ENCODE data around the gene DRC1. TPM values are rescaled to one million over a fixed set of nuclear protein-coding genes. Genes with fewer than 3 reads are reported as not detected.
A peak's percentile ranks its signal among the peaks of the same experiment; 100 is the strongest.

DRC1 gene
- total RNA-seq, 1 donor from 2014 or later, result not detected

- no peak for DNase-seq
Measured at GRCh38 chr2:26399771-26400376, 1.8 kb upstream of the DRC1 start.

GRCh38 chr2:26400723-26401122 is 997 bp upstream of the DRC1 start:
- no peak for DNase-seq

DNA sequence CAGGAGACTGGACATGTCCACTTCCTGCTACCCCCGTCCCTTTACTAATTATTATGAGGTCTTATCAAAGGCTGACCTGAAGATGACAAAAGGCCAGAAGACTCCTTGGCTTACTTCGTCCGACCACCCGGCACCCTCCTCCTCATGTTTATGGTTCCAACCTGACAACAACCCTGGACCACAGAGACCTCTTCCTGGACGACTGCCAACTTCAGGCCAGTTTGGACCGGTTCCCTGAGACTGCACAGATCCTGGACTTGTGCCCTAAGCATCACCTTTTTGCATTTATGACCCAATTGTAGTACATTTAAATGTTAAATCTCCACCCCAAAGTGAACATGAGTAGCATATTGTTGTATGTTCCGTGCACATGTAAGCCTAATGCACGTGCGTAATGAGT is 5.8 kb downstream of the DRC1 start:
- no peak for DNase-seq

DNA sequence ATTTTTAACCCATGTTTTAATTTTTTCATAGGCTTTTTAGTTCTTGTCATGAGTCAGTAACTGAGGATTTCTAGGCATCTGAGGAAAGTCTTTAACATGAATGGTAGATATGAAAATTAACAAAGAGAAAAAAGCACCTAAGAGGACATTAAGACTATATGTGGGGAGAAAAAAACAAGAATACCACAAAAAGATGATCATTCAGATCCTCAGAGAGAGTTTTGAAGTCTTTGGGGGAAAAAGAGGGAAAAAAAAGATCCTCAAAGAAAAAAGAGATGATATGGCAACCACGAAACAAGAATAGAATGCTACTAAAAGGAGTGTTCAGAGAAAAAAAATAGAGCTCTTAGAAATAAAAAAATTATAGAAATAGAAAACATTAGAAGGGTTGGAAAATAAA is 8.1 kb downstream of the DRC1 start:
- DNase-seq, result no peak

DNA sequence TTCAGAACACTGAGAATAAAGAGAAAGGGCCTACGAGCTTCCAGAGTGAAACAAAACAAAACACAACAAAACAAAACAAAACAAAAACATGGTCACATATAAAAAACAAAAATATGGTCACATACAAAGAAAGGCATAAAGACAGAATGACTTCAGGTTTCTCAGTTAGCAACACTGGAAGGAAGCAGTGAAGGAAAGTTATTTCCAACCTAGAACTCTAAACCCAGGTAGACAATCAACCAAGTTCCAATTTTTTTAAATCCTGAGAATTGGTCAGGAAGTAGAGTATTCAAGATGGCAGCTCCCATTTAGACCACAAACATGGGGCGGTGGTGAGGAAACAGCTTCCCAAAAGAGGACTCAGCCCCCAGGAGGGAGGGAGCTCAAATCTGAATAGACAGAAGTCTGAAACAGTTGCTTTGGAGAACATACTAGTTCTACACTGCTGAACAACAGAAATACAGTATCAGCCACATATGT is 9.1 kb downstream of the DRC1 start:
- DNase-seq, result no peak

DNA sequence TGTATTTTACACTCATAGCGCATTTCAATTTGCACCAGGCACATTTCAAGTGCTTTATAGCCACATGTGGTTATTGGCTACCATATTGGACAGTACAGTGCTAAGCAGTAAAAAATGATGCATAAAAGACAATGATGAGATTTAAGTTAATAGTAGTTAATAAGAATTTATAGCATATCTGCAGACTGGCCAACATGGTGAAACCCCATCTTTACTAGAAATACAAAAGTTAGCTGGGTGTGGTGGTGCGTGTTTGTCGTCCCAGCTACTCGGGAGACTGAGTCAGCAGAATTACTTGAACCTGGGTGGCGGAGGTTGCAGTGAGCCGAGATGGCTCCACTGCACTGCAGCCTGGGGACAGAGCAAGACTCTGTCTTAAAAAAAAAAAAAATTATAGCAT is 9.7 kb downstream of the DRC1 start:
- no peak for DNase-seq

GRCh38 chr2:26412091-26412673 is 10.5 kb downstream of the DRC1 start:
- DNase-seq, result no peak

- no peak for DNase-seq
Measured at GRCh38 chr2:26414311-26414710, 12.6 kb downstream of the DRC1 start.

- no peak for DNase-seq
Measured at GRCh38 chr2:26421961-26422360, 20.2 kb downstream of the DRC1 start.

DNA sequence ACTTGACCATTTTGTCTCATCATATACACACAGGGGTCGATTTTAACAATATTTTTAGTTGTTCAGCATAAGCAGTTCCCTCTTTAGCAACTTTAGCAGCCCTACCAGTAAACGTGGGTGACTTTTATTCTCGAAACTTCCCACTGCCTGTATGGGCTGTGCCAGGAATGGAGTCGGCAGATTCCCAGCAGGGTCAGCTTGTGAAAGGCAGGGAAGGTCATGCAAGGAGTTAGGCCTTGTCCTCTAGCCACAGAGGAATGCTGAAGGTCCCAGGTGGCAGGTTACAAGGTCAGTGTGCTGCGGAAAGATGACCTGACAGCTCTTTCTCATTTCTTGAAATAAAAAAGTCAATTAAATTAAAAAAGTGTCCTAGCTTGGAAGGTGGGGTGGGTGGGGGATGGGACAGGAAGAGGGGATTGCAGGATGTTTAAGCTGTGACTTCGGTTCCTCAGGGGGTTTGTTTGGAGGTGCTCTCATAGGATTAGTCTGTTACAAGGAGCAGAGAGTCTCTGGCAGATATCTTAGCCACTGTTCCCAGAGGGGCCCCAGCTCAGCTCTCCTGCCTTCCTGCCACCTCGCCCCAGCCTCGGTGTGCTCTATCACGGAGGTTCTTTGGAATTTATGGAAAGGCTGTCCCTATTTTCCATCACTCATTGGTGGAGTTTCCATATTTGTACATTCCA is 21.4 kb downstream of the DRC1 start:
- DNase-seq, result no peak

DNA sequence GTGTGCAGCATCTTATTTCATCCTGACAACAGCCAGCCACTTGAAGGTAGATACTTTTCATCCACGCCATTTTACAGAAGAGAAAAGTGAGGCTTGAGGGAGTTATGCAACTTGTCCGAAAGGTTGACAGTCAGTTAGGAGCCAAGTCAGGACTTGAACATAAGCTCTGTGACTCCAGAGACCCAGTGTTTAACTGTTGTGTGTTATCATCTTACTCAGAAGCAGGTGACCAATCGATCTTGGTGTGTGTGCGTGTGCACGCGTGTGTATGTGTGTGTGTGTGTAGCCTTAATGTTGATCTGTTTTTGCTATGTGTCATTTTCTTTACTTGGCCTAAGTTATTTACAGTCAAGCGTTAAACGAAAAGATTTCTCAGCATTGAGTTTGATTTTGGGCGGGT is 22.0 kb downstream of the DRC1 start:
- no peak for DNase-seq

DNA sequence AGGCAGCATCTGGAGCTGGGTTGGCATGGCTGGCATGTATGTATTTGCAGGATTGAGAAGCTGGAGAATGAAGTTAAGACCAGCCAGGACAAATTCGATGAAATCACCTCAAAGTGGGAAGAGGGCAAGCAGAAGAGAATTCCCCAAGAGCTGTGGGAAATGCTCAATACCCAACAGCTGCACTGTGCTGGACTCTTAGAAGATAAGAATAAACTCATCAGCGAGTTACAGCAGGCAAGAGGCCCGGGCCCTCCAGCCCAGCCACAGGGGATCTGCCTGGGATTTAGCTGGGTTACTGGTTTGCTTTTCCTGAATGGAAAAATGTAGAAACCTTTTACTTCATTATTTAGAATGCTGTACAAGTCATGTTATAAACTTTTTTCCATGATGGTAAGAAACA is 22.5 kb downstream of the DRC1 start:
- DNase-seq, result peak; percentile 26

DNA sequence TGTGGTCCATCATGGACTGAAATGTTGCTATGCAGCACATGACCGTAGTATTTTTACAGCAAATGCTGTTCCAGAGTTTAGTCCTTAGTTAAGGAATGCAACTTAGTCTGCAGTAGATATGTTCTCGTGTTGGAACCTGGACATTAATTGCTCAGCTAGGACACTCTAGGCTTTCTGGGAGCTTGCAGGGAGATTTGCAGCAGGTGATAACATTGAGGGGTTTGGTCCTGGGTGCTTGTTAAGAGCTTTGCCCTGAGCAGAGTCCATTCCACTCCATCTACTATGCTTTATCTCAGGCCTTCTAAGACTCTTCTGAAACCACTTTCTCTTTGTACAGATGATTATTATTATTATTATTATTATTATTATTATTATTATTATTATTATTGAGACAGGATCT is 27.1 kb downstream of the DRC1 start:
- no peak for DNase-seq

DNA sequence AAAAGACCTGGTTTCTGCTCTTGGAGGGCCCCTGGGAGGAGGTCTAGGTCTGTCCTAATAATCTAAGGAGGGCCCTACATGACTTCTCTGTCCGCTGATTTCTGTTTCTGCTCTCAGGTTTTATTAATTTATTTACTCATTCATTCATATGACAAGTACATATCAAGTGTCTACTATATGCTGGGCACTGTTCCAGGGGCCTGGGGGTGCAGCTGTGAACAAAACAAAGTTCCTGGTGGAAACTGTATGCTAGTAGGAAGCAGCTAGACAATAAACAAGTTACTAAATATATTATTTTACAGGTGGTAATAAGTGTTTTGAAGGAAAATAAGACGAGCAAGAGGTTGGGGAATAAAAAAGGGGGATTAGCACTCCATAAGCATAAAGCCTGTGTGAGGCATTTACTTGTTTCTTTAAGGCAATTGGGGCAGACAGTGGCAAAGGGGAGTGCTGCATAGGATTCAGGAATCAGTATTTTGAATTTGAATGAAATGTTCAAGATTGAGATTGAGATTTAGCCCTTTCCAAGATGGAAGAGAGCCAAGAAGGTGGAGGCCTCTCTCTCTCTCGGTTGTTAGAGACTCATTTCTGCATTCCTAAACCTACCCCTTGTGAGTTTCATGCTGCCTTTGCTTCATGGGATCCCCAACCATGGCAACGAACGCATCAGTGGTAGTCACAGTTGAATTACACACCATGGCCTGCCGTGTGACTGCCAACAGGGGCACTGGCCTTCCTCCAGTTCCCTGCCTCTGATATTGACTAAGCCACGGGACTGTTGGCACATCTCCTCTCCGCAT is 28.3 kb downstream of the DRC1 start:
- peak; percentile 74 for DNase-seq

- DNase-seq, result no peak
Measured at GRCh38 chr2:26430826-26431225, 29.1 kb downstream of the DRC1 start.

DNA sequence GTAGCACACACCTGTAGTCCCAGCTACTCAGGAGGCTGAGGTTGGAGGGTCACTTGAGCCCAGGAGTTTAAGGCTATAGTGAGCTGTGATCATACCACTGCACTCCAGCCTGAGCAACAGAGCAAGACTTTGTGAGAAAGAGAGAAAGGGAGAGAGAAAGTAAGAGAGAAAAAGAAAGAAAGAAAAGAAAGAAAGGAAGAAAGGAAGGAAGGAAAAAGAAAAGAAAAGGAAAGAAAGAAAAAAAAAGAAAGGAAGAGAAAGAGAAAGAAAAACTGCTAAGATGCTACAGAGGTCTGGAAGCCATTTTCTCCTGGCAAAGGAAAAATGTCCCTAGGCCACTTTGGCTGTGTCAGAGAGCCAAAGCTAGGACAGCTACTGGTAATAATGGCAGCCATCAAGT is 30.6 kb downstream of the DRC1 start:
- no peak for DNase-seq

DNA sequence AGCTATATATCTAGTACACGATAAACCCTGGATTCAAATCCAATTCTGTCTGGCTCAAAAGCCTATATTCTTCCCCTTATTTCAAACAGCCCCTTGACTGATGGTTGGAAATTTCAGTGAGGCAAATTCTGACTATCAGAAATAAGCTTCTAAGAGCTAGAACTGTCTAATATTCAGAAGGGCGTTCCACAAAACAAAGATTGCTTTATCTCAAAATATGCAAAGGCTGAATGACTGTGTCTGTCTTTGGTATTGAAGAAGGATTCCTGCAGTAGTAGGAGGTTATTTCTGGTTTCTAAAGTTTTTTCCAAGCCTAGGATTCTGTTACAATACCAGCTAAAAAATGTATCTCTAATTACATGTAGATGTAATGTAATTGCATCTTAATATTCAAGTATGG is 31.1 kb downstream of the DRC1 start:
- DNase-seq, result no peak

DNA sequence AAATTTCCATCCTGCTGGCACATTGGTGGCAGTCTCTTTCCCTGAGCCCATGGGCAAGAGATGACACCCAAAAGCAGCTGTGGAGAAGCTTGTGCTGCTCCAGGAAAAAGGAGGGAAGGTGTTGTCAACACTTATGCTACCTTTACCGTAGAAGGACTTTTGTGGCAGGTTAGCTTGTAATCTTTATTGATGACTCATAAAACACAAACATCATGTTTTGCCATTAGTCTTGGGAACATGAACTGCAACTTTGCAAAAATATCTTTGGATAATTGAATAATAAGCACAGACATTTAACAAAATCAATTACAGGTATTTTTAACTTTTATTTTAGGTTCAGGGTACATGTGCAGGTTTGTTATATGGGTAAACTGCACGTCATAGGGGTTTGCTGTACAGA is 33.4 kb downstream of the DRC1 start:
- DNase-seq, result no peak

- no peak for DNase-seq
Measured at GRCh38 chr2:26438526-26438925, 36.8 kb downstream of the DRC1 start.

DNA sequence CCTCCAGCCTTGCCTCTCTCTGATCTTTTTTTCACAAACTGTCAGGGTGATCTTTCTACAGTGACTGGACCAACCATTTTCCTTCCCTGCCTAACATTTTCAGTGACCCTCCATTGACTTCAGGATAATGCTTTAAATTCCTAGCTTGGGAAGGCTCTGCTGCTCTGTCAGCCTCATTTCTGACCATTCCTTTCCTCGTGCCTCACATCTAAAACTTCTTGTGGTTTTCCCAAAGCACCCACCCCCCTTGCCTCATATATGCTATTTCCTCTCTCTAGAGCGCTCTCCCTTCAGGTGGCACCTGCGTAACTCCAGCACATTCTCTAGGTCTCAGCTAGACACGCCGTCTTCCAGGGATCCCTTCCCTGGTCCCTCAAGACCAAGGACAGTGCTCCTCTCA is 37.2 kb downstream of the DRC1 start:
- no peak for DNase-seq

DNA sequence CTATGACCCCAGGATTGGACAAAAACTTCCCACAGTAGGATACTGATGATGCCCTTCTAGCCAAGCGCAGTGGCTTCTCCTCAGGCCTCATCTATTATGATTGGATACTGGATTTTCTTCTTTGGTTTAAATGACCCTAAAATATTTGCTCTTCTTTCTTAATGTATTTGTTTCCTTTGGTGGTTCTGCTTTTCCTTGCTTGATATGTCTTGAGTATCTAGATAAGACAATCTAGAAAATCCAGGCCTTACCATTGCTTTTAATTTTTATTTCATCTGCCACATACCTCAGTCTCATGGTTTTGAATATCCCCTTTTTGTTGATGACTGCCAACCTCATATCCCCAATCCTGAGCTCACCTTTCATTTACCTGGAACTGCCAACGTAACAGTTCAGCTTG is 40.6 kb downstream of the DRC1 start:
- DNase-seq, result no peak

- no peak for DNase-seq
Measured at GRCh38 chr2:26442707-26443106, 41.0 kb downstream of the DRC1 start.

DNA sequence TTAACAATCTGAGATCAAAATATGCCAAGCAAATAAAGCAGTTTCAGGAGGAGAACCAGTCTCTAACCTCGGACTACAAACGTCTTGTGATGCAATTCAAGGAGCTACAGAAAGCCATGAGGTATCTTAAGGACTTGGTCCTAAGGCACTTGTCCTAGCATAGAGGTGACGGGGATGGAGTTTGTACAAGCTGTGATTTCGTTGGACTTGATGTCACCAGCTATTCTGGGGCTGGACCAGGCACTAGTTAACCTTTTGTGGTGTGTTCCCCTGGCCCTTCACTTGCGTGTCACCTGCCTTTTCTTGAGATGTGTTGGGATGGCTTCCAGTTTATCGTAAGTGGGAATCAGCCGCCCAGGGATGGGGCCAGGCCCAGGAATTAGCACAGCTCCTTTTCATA is 42.5 kb downstream of the DRC1 start:
- no peak for DNase-seq
